ENCODE data around the gene NSUN4. TPM values are rescaled to one million over a fixed set of nuclear protein-coding genes. Genes with fewer than 3 reads are reported as not detected.
A peak's percentile ranks its signal among the peaks of the same experiment; 100 is the strongest.

The NSUN4 gene
- total and polyA plus RNA-seq, 2 of the 13 experiments (the other 11 are each of a cell fraction or from before 2014, with no cell fraction given) = 21.5 to 23.5 TPM

DNA sequence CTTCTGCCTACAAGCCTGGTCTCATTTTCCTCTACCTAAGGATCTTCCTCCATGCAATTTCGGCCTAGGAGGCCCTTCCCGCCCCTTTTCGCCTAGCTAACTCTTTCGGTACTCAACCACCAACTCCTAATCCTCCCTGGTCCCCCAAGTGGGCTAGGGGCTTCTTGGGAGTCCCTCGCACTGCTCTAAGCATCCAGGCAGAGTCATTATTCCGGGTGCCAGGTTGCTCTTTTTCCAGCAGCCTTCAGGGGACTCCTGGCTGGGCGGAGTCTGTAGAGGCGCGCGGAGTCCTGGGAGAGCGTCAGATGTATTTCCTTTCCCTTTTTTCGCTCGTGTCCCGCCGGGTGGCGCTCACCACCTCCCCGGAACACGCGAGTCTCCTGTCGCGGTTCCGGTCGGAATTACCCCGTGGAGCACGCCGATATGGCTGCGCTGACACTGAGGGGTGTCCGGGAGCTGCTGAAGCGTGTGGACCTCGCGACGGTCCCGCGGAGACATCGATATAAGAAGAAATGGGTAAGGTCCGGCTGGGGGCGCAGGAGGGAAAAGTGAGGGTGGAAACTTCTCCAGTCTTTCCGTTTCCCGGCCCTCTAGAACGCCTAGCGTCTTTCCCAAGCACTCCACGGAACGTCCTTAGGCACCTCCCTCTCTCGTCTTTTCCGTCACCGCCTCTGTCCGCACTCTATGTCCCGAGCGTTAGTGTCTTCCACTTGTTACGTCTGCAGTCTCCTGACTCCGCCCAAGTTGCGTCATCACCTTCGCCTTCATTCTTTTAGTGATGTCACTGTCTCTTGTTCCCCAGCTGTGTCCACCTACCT is at the start of gene NSUN4 (continued):
- TF ChIP-seq ZNF567 (CRISPR knock-in tag; IDR thresholded peaks at IDR 0.05; ENCODE audit: borderline replicate concordance) (0 out of 2 replicates have a peak, but pooled peaks have one; percentile 20), CEBPG (CRISPR knock-in tag; IDR thresholded peaks at IDR 0.05) (peak; percentile 78), NFE2L1 (CRISPR knock-in tag; IDR thresholded peaks at IDR 0.05; ENCODE audit: borderline replicate concordance) (no peak), SMAD9 (CRISPR knock-in tag; IDR thresholded peaks at IDR 0.05) (no peak), PLRG1 (conservative IDR thresholded peaks at IDR 0.05) (no peak), RAD21 (CRISPR knock-in tag; IDR thresholded peaks at IDR 0.05) (no peak), NFIB (CRISPR knock-in tag; IDR thresholded peaks at IDR 0.05; ENCODE audit: borderline replicate concordance) (no peak), ZNF430 (CRISPR knock-in tag; IDR thresholded peaks at IDR 0.05) (peak; percentile 88; the same call in 1 of the 2 replicates), ZNF558 (CRISPR knock-in tag; IDR thresholded peaks at IDR 0.05; ENCODE audit: borderline replicate concordance) (0 out of 2 replicates have a peak, but pooled peaks have one; percentile 38), ZNF629 (CRISPR knock-in tag; conservative IDR thresholded peaks at IDR 0.05) (peak; percentile 34; the same call in 1 of the 2 replicates), HDAC1 (CRISPR knock-in tag; IDR thresholded peaks at IDR 0.05) (peak; percentile 94), MTA1 (CRISPR knock-in tag; IDR thresholded peaks at IDR 0.05; ENCODE audit: borderline replicate concordance) (peak; percentile 40; the same call in 1 of the 2 replicates), ZNF17 (CRISPR knock-in tag; IDR thresholded peaks at IDR 0.05) (no peak), ZNF232 (CRISPR knock-in tag; IDR thresholded peaks at IDR 0.05; ENCODE audit: borderline replicate concordance) (peak; percentile 24; the same call in 1 of the 2 replicates), KLF16 (CRISPR knock-in tag; IDR thresholded peaks at IDR 0.05) (peak in 1 of 2 experiments; percentile 73; a peak in 1 of 4 replicates)
- TF ChIP-seq, protein P1, sequence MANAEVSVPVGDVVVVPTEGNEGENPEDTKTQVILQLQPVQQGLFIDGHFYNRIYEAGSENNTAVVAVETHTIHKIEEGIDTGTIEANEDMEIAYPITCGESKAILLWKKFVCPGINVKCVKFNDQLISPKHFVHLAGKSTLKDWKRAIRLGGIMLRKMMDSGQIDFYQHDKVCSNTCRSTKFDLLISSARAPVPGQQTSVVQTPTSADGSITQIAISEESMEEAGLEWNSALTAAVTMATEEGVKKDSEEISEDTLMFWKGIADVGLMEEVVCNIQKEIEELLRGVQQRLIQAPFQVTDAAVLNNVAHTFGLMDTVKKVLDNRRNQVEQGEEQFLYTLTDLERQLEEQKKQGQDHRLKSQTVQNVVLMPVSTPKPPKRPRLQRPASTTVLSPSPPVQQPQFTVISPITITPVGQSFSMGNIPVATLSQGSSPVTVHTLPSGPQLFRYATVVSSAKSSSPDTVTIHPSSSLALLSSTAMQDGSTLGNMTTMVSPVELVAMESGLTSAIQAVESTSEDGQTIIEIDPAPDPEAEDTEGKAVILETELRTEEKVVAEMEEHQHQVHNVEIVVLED (CRISPR knock-in tag; IDR thresholded peaks at IDR 0.05; ENCODE audit: borderline replicate concordance) = peak; percentile 63; the same call in 1 of the 2 replicates
- TF ChIP-seq, protein P2, sequence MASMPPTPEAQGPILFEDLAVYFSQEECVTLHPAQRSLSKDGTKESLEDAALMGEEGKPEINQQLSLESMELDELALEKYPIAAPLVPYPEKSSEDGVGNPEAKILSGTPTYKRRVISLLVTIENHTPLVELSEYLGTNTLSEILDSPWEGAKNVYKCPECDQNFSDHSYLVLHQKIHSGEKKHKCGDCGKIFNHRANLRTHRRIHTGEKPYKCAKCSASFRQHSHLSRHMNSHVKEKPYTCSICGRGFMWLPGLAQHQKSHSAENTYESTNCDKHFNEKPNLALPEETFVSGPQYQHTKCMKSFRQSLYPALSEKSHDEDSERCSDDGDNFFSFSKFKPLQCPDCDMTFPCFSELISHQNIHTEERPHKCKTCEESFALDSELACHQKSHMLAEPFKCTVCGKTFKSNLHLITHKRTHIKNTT (CRISPR knock-in tag; IDR thresholded peaks at IDR 0.05) = no peak
- TF ChIP-seq, protein P3, sequence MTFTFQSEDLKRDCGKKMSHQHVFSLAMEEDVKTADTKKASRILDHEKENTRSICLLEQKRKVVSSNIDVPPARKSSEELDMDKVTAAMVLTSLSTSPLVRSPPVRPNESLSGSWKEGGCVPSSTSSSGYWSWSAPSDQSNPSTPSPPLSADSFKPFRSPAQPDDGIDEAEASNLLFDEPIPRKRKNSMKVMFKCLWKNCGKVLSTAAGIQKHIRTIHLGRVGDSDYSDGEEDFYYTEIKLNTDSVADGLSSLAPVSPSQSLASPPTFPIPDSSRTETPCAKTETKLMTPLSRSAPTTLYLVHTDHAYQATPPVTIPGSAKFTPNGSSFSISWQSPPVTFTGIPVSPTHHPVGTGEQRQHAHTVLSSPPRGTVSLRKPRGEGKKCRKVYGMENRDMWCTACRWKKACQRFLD (CRISPR knock-in tag; IDR thresholded peaks at IDR 0.05; ENCODE audit: borderline replicate concordance) = 0 out of 2 replicates have a peak, but pooled peaks have one; percentile 33
- TF ChIP-seq, protein P4, sequence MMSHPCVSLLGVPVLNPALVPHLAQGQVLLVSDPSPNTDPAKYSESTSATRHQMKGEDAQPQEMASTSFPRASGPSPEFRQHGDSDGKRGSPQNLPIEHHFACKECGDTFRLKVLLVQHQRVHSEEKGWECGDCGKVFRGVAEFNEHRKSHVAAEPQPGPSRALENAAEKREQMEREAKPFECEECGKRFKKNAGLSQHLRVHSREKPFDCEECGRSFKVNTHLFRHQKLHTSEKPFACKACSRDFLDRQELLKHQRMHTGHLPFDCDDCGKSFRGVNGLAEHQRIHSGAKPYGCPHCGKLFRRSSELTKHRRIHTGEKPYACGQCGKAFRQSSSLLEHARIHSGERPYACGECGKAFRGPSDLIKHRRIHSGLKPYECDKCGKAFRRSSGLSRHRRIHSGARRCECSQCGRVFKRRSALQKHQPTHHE (CRISPR knock-in tag; IDR thresholded peaks at IDR 0.05; ENCODE audit: borderline replicate concordance) = 0 out of 2 replicates have a peak, but pooled peaks have one; percentile 46
- TF ChIP-seq, protein P5, sequence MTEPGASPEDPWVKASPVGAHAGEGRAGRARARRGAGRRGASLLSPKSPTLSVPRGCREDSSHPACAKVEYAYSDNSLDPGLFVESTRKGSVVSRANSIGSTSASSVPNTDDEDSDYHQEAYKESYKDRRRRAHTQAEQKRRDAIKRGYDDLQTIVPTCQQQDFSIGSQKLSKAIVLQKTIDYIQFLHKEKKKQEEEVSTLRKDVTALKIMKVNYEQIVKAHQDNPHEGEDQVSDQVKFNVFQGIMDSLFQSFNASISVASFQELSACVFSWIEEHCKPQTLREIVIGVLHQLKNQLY (CRISPR knock-in tag; IDR thresholded peaks at IDR 0.05) = peak; percentile 46; the same call in 1 of the 2 replicates
- TF ChIP-seq, protein P6, sequence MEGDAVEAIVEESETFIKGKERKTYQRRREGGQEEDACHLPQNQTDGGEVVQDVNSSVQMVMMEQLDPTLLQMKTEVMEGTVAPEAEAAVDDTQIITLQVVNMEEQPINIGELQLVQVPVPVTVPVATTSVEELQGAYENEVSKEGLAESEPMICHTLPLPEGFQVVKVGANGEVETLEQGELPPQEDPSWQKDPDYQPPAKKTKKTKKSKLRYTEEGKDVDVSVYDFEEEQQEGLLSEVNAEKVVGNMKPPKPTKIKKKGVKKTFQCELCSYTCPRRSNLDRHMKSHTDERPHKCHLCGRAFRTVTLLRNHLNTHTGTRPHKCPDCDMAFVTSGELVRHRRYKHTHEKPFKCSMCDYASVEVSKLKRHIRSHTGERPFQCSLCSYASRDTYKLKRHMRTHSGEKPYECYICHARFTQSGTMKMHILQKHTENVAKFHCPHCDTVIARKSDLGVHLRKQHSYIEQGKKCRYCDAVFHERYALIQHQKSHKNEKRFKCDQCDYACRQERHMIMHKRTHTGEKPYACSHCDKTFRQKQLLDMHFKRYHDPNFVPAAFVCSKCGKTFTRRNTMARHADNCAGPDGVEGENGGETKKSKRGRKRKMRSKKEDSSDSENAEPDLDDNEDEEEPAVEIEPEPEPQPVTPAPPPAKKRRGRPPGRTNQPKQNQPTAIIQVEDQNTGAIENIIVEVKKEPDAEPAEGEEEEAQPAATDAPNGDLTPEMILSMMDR (CRISPR knock-in tag; IDR thresholded peaks at IDR 0.05) = peak; percentile 93

Data from HepG2 (cell line).